Glutamatergic neuron (in vitro differentiated cells): ENCODE results near the gene BMPR2. TPM values are rescaled to one million over a fixed set of nuclear protein-coding genes. Genes with fewer than 3 reads are reported as not detected.

Experiments
- DNase-seq: peaks from one replicate; pipeline ENCODE4 v3.0.0; 2022
- H3K27ac Mint-ChIP-seq: one replicate; pipeline ENCODE4 v1.8.0; 2020; ENCODE audit warnings: mild to moderate bottlenecking, mixed read lengths, inconsistent platforms; ENCODE audit not compliant: unreplicated experiment
- H3K27me3 Mint-ChIP-seq: one replicate; pipeline ENCODE4 v1.8.0; 2020; ENCODE audit warnings: mild to moderate bottlenecking, moderate library complexity, mixed read lengths, inconsistent platforms; ENCODE audit not compliant: unreplicated experiment
- H3K36me3 Mint-ChIP-seq: one replicate; pipeline ENCODE4 v1.8.0; 2020; ENCODE audit warnings: mild to moderate bottlenecking, mixed read lengths, inconsistent platforms; ENCODE audit not compliant: unreplicated experiment
- H3K4me1 Mint-ChIP-seq: one replicate; pipeline ENCODE4 v1.8.0; 2020; ENCODE audit warnings: mild to moderate bottlenecking, low read depth, mixed read lengths, inconsistent platforms; ENCODE audit not compliant: unreplicated experiment
- H3K4me3 Mint-ChIP-seq: one replicate; pipeline ENCODE4 v1.8.0; 2020; ENCODE audit warnings: mild to moderate bottlenecking, mixed read lengths, inconsistent platforms; ENCODE audit not compliant: unreplicated experiment
- H3K9me3 Mint-ChIP-seq: one replicate; pipeline ENCODE4 v1.8.0; 2020; ENCODE audit warnings: mild to moderate bottlenecking, moderate library complexity, mixed read lengths, inconsistent platforms; ENCODE audit not compliant: unreplicated experiment
- CTCF ChIP-seq: fragments of 200-600 bp; sonication (generic); IDR thresholded peaks from one replicate; pipeline ENCODE4 v1.5.0; 2021; ENCODE audit not compliant: partially characterized antibody, unreplicated experiment
- total RNA-seq: library from RNA; stranded (reverse); fragmentation: NEBNext Ultra II Directional; extraction: Animal tissue kit (Norgen Biotek cat#: 25700); gene quantifications from one replicate; pipeline ENCODE4 v1.2.1, GENCODE V29; 2021; ENCODE audit not compliant: unreplicated experiment

The BMPR2 gene
- total RNA-seq, 1 donor from 2014 or later: 95.0 TPM

- Mint-ChIP-seq H3K27me3 (no peaks in the 10 kb centered on the region), H3K4me3 (no peak overlapping the region), H3K36me3 (no peaks in the 10 kb centered on the region), H3K9me3 (peaks cover 3% of the 10 kb centered on the region), H3K27ac (no peak overlapping the region), H3K4me1 (no peaks in the 10 kb centered on the region)
- no peak for TF ChIP-seq CTCF
- no peak for DNase-seq
Observed at GRCh38 chr2:202337706-202338346, 38.3 kb upstream of the BMPR2 start.

- H3K27ac Mint-ChIP-seq: no peak overlapping the region
- no peak for DNase-seq
- no peak overlapping the region for H3K4me3 Mint-ChIP-seq
- no peaks in the 10 kb centered on the region for H3K36me3 Mint-ChIP-seq
- peaks cover 3% of the 10 kb centered on the region for H3K9me3 Mint-ChIP-seq
- TF ChIP-seq CTCF: no peak
- no peaks in the 10 kb centered on the region for H3K4me1 Mint-ChIP-seq
- H3K27me3 Mint-ChIP-seq: no peaks in the 10 kb centered on the region
Observed at GRCh38 chr2:202339071-202339870, 36.9 kb upstream of the BMPR2 start.

GRCh38 chr2:202344178-202344577, 31.9 kb upstream of the BMPR2 start:
- DNase-seq: no peak
- Mint-ChIP-seq H3K36me3 (no peaks in the 10 kb centered on the region), H3K4me3 (no peak overlapping the region), H3K27me3 (no peaks in the 10 kb centered on the region), H3K27ac (no peak overlapping the region), H3K9me3 (no peaks in the 10 kb centered on the region), H3K4me1 (no peaks in the 10 kb centered on the region)
- no peak for TF ChIP-seq CTCF

- H3K27ac Mint-ChIP-seq: no peak overlapping the region
- no peaks in the 10 kb centered on the region for H3K36me3 Mint-ChIP-seq
- TF ChIP-seq CTCF: no peak
- no peaks in the 10 kb centered on the region for H3K9me3 Mint-ChIP-seq
- no peaks in the 10 kb centered on the region for H3K4me1 Mint-ChIP-seq
- H3K4me3 Mint-ChIP-seq: no peak overlapping the region
- no peaks in the 10 kb centered on the region for H3K27me3 Mint-ChIP-seq
- no peak for DNase-seq
Observed at GRCh38 chr2:202346180-202346579, 29.9 kb upstream of the BMPR2 start.

GRCh38 chr2:202353430-202353829, 22.7 kb upstream of the BMPR2 start:
- no peak overlapping the region for H3K4me3 Mint-ChIP-seq
- H3K27ac Mint-ChIP-seq: no peak overlapping the region
- H3K4me1 Mint-ChIP-seq: no peaks in the 10 kb centered on the region
- H3K9me3 Mint-ChIP-seq: no peaks in the 10 kb centered on the region
- no peak for DNase-seq
- no peaks in the 10 kb centered on the region for H3K36me3 Mint-ChIP-seq
- H3K27me3 Mint-ChIP-seq: no peaks in the 10 kb centered on the region
- no peak for TF ChIP-seq CTCF
